ENCODE data around the gene ITGAL.
"Not testable (repeated sequence)": the region's sequence is repeated elsewhere in the genome, so short reads cannot be mapped to it uniquely, and the experiment has no call there.

ITGAL gene

GRCh38 chr16:30526137-30526822, 53.7 kb downstream of the ITGAL start, which contains the start of gene ZNF768:
ZNF768 (minus strand) TSS chr16:30526566; CDS start chr16:30526413, 153 bp downstream.
- DNase-seq (ENCODE audit: low spot score), result peak; percentile 59

- peak; percentile 98 for DNase-seq (ENCODE audit: low spot score)
Measured at GRCh38 chr16:30526823-30527634, 54.5 kb downstream of the ITGAL start.

GRCh38 chr16:30527635-30528178, 55.2 kb downstream of the ITGAL start:
- DNase-seq (ENCODE audit: low spot score), result peak; percentile 30

- no peak for DNase-seq (ENCODE audit: low spot score)
Measured at GRCh38 chr16:30528799-30529457, 56.4 kb downstream of the ITGAL start.

- no peak for DNase-seq (ENCODE audit: low spot score)
Measured at GRCh38 chr16:30530163-30531037, 57.9 kb downstream of the ITGAL start.

GRCh38 chr16:30532285-30533145, 60.0 kb downstream of the ITGAL start:
- no peak for DNase-seq (ENCODE audit: low spot score)

- DNase-seq (ENCODE audit: low spot score), result no peak
Measured at GRCh38 chr16:30533146-30533522, 60.6 kb downstream of the ITGAL start.

GRCh38 chr16:30533748-30534367, 61.3 kb downstream of the ITGAL start:
- peak; percentile 20 for DNase-seq (ENCODE audit: low spot score)

- peak; percentile 90 for DNase-seq (ENCODE audit: low spot score)
Measured at GRCh38 chr16:30534368-30535105, 62.0 kb downstream of the ITGAL start, which contains the start of gene ZNF747. ZNF747 (minus strand) TSS chr16:30534858; CDS start chr16:30534679, 179 bp downstream.

- no peak for DNase-seq (ENCODE audit: low spot score)
Measured at GRCh38 chr16:30535106-30535776, 62.7 kb downstream of the ITGAL start.

GRCh38 chr16:30535777-30536190, 63.2 kb downstream of the ITGAL start:
- peak; percentile 79 for DNase-seq (ENCODE audit: low spot score)

GRCh38 chr16:30536391-30537024, 64.0 kb downstream of the ITGAL start:
- DNase-seq (ENCODE audit: low spot score), result peak; percentile 27

GRCh38 chr16:30539000-30539964, 66.7 kb downstream of the ITGAL start:
- DNase-seq (ENCODE audit: low spot score), result no peak

GRCh38 chr16:30539986-30540526, 67.5 kb downstream of the ITGAL start:
- DNase-seq (ENCODE audit: low spot score), result not testable (repeated sequence)

GRCh38 chr16:30540916-30541464, 68.4 kb downstream of the ITGAL start:
- DNase-seq (ENCODE audit: low spot score), result not testable (repeated sequence)
